Breast epithelium (tissue), 4 donors: ENCODE data around the gene IRAK2. TPM values are rescaled to one million over a fixed set of nuclear protein-coding genes. Genes with fewer than 3 reads are reported as not detected.

Experiments
- DNase-seq, 2 donors: peaks; one replicate each; pipeline ENCODE4 v3.0.0-alpha.2; 2019; ENCODE audit warnings: low spot score in 2 of 2
- H3K27ac ChIP-seq, 2 donors: fragments of 200-600 bp; sonication (generic) in 1 of 2; one replicate each; pipeline ENCODE4 v1.5.1; 2016 to 2019; ENCODE audit warnings: mild to moderate bottlenecking in 1 of 2
- H3K27me3 ChIP-seq, 2 donors: fragments of 200-600 bp; sonication (generic) in 1 of 2; one replicate each; pipeline versions ENCODE4 v1.5.1 to v1.6.0; 2017 to 2019; ENCODE audit warnings: control low read depth in 1 of 2, mild to moderate bottlenecking in 1 of 2
- H3K36me3 ChIP-seq: fragments of 200-600 bp; one replicate; pipeline ENCODE4 v1.5.1; 2019
- H3K4me1 ChIP-seq, 2 donors: fragments of 200-600 bp; sonication (generic); one replicate each; pipeline ENCODE4 v1.5.1; 2016 to 2019; ENCODE audit warnings: control low read depth in 1 of 2
- H3K4me3 ChIP-seq, 3 donors: fragments of 200-600 bp; sonication (generic); 1 replicate in 2 of 3; 2 replicates in 1 of 3; pipeline ENCODE4 v1.5.1; 2016 to 2019; ENCODE audit warnings: mild to moderate bottlenecking in 3 of 3, moderate library complexity in 2 of 3
- H3K9me3 ChIP-seq, 2 donors: fragments of 200-600 bp; sonication (generic) in 1 of 2; one replicate each; pipeline ENCODE4 v1.5.1; 2016 to 2019; ENCODE audit warnings: control low read depth in 1 of 2
- POLR2A ChIP-seq: fragments of 450-650 bp; IDR thresholded peaks from one replicate; pipeline ENCODE4 v1.6.1; 2016; ENCODE audit warnings: antibody characterized with exemption, mild to moderate bottlenecking, moderate library complexity
- POLR2AphosphoS5 ChIP-seq, 3 donors: sonication (generic); formaldehyde crosslinking; IDR thresholded peaks; one replicate each; pipeline ENCODE4 v1.6.1; 2017; ENCODE audit warnings: antibody characterized with exemption in 3 of 3
- intact Hi-C: fragments of 100-400 bp; cut with DNase I; formaldehyde crosslinking; loops from one replicate; pipeline ENCODE4 v1.15.1; 2023; ENCODE audit warnings: low total_unique reads
- total RNA-seq, 3 donors: library from RNA; depleted of rRNA; stranded (reverse); fragments of >200 nt; gene quantifications; one replicate each; pipeline ENCODE4 v1.1.0, GENCODE V29; 2016
- TF ChIP-seq, protein P1 (sequence below), 3 donors: fragments of 450-650 bp; IDR thresholded peaks; one replicate each; pipeline ENCODE4 v1.5.1; 2016 to 2017; ENCODE audit warnings: antibody characterized with exemption in 3 of 3, mild to moderate bottlenecking in 3 of 3, moderate library complexity in 3 of 3

Gene IRAK2
- total RNA-seq, 3 donors from 2014 or later, result 3.4 to 7.2 (median 5.1) TPM

DNA sequence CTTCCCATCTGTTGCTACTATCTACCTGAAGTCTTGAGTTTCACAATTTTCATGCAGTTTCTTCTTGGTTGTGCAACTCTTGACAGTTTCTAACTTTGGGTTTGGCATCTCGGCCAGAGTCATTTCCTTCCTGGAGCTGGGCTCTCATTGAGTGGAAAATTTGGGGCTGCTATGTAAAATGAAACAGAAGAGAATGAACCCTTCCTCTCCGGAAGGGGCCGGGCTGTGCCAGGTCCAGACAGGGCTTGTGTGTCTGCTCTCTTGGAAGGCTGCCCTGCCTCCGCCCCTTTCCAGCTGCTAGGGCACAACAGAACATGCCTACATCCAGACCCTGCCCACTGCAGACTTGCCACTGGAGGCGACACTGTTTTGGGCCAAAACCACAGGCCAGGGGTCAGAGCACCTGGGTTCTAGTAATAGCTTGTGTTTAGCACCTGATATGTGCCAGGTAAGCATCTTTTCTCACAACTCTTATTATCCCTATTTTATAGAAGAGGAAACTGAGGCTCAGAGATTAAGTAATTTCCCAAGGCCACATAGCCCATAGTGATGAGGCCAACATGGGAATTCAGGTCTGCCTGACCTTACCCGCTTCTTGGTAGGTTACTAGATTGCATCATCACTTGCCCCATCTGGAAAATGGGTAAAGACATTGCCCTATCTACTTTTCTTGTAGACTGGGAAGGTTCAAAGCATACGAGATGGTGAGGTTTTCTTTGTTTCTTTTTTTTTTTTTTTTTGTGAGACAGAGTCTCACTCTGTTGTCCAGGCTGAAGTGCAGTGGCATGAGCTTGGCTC, 25.0 kb downstream of the IRAK2 start:
- no peaks in the 10 kb centered on the region for H3K9me3 ChIP-seq
- peak; percentile 14 to 55 (median 22) for TF ChIP-seq POLR2AphosphoS5 (IDR thresholded peaks at IDR 0.05)
- no peak for TF ChIP-seq POLR2A
- TF ChIP-seq, protein P1, sequence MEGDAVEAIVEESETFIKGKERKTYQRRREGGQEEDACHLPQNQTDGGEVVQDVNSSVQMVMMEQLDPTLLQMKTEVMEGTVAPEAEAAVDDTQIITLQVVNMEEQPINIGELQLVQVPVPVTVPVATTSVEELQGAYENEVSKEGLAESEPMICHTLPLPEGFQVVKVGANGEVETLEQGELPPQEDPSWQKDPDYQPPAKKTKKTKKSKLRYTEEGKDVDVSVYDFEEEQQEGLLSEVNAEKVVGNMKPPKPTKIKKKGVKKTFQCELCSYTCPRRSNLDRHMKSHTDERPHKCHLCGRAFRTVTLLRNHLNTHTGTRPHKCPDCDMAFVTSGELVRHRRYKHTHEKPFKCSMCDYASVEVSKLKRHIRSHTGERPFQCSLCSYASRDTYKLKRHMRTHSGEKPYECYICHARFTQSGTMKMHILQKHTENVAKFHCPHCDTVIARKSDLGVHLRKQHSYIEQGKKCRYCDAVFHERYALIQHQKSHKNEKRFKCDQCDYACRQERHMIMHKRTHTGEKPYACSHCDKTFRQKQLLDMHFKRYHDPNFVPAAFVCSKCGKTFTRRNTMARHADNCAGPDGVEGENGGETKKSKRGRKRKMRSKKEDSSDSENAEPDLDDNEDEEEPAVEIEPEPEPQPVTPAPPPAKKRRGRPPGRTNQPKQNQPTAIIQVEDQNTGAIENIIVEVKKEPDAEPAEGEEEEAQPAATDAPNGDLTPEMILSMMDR (IDR thresholded peaks at IDR 0.05), result peak in 1 of 3 donors; percentile 12
- intact Hi-C loops, result no loop called here
- peak; percentile 83 to 94 for DNase-seq
- no peaks in the 10 kb centered on the region for H3K36me3 ChIP-seq
- H3K27ac ChIP-seq, result peak overlapping the region; percentile 89 to 95
- H3K27me3 ChIP-seq, result no peaks in the 10 kb centered on the region
- H3K4me3 ChIP-seq, result peak overlapping the region in 2 of 3 donors; percentile 5 to 18
- peaks cover 11 to 40% of the 10 kb centered on the region in 2 donors for H3K4me1 ChIP-seq

DNA sequence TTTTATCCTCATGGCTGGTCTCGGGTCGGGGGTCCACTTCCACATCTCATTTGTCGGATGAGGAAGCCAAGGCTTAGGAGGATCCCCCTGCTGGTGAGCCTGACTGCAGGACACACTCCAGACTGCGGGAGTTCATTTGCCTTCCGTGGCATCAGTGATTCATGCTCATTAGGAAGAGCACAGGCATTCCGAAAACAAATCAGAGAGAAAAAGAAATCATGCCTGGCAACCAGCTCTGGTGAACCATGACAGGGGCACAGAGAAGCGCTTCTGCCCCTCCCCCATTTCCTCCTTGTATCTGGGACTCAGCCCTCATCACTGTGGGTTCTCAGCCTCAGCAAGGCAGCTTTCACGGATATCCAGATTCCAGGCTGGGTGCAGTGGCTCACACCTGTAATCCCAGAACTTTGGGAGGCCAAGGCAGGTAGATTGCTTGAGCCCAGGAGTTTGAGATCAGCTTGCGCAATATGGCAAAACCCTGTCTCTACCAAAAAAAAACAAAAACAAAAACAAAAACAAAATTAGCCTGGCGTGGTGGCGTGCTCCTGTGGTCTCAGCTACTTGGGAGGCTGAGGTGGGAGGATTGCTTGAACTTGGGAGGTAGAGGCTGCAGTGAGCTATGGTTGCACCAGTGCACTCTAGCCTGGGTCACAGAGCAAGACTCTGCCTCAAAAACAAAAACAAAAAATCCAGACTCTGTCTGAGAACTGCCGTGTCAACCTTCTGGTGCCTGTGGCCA, 28.4 kb downstream of the IRAK2 start:
- Histone ChIP-seq H3K27ac (peak overlapping the region; percentile 85 to 89), H3K27me3 (no peaks in the 10 kb centered on the region), H3K4me3 (no peak overlapping the region), H3K36me3 (no peaks in the 10 kb centered on the region), H3K4me1 (peaks cover 11 to 45% of the 10 kb centered on the region in 2 donors), H3K9me3 (no peaks in the 10 kb centered on the region)
- DNase-seq, result no peak
- TF ChIP-seq, protein P1 (IDR thresholded peaks at IDR 0.05), result no peak
- TF ChIP-seq POLR2AphosphoS5 (IDR thresholded peaks at IDR 0.05) (no peak), POLR2A (no peak)
- intact Hi-C loops, result no loop called here

DNA sequence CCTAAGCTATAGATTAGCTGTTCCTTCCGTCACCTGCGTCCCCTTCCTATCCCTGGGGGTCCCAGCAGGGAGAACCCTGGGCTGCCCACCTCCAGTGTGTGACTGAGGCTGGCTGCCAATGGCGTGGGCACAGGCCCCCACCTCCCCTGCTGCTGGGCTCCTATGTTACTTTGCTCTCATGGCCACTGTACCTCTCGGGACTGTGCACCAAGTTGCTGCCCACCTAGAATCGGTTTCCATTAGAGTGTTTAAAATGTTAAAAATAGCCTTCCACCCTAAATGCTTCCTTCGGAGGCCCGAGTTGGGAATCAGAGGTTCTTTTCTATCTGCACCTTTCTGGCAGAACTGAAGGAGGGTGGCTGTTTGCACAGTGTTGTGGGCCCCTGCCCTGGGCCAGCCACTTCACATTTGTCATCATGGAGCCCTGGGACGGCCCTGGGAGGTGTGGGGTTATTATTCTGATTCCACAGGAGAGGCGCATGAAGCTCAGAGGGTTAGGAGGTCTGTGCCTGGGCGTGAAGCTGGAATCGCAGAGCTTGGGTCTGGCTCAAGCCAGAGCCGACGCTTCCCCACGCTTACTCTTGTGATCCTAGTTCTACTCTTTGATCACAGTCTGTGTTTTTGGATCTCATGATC, 29.1 kb downstream of the IRAK2 start:
- no peak for TF ChIP-seq POLR2A
- TF ChIP-seq, protein P1 (IDR thresholded peaks at IDR 0.05), result no peak
- TF ChIP-seq POLR2AphosphoS5 (IDR thresholded peaks at IDR 0.05), result no peak
- Histone ChIP-seq H3K9me3 (no peaks in the 10 kb centered on the region), H3K36me3 (no peaks in the 10 kb centered on the region), H3K27me3 (no peaks in the 10 kb centered on the region), H3K27ac (peak overlapping the region; percentile 85 to 89), H3K4me3 (no peak overlapping the region), H3K4me1 (peaks cover 11 to 41% of the 10 kb centered on the region in 2 donors)
- DNase-seq, result no peak
- intact Hi-C loops, result no loop called here

DNA sequence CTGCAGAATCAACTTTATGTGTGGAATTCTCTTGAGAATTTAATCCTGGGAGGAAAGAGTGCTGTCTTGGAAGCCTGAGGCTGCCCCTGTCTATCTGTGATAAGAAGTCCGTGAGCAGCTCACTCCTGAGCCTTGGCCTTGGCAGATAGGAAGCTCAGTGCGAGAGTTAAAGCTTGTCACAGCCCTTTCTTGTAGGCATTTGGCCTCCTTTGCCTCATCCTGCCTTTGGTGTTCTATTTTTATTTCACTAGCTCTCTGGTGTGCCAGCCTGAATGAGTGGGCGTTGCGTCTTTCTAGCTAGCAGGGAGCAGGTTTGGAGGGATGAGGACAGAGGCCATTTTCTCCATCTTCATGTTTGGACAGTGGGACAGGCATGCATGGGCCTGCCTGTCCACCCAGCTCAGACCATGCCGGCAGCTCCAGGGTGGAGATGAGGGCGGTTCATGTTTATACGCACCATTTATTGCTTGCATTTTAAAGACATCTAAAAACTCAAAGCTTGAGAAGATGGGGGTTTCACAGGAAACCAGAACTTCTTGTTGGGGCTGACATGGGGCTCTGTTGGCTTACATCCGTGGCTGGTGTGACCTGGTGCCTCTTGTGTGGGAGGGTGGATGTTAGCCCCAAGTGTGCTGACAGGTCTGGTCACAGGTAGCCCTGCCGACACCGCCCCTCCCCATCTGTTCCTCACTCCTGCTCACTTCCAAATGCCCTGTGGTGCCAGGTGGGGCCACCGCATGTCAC, 29.8 kb downstream of the IRAK2 start:
- Histone ChIP-seq H3K36me3 (no peaks in the 10 kb centered on the region), H3K4me3 (no peak overlapping the region), H3K27me3 (no peaks in the 10 kb centered on the region), H3K9me3 (no peaks in the 10 kb centered on the region), H3K4me1 (peaks cover 11 to 38% of the 10 kb centered on the region in 2 donors), H3K27ac (peak overlapping the region; percentile 85 to 89)
- peak in 1 of 2 donors; percentile 80 for DNase-seq
- TF ChIP-seq POLR2A (no peak), POLR2AphosphoS5 (IDR thresholded peaks at IDR 0.05) (no peak)
- TF ChIP-seq, protein P1 (IDR thresholded peaks at IDR 0.05), result no peak
- intact Hi-C loops, result no loop called here
